Measurements from ENCODE around the gene YPEL3.
A peak's percentile ranks its signal among the peaks of the same experiment; 100 is the strongest.

YPEL3 gene

DNA sequence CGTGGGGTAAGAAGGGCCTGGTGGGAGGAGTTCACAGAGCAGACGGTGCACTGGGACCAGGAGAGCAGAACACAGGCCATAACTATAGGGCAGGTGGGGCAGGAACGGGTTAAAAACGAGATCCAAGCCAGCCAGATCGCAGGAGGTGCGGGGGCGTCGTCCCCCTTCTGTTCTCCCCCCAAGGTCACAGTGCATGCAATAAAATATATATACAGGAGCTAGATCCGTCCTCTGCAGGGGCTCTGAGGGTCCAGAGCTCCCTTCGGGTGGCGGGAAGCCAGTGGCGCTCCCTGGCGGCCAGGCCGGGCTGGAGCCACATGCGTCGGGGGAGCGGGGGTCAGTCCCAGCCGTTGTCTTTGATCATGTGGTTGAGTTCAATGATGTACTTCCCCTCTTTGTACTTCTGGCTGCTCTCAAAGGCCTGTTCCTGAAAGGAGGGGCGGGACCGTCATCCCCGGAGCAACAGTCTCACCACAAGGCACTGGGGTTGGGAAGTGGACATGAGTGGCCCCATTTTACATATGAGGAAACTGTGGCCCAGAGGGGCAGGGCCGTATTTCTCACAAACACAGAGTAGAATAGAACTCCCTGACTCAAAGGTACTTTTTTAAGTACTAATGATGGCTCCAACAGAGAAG, 3.5 kb downstream of the YPEL3 start:
- ATAC-seq (replicated peaks; ENCODE audit: extremely low read depth, poor library complexity, severe bottlenecking) (peak; percentile 31), DNase-seq (ENCODE audit: low spot score in 2 of 2) (peak; percentile 49 to 53)
- Mint-ChIP-seq H3K4me3 (peak overlapping the region; percentile 81), H3K4me1 (peaks cover 42% of the 10 kb centered on the region), H3K27ac (ENCODE audit: low read depth) (peak overlapping the region; percentile 87), H3K9me3 (peaks cover 1% of the 10 kb centered on the region), H3K36me3 (ENCODE audit: insufficient read depth) (peaks cover 25% of the 10 kb centered on the region), H3K27me3 (no peaks in the 10 kb centered on the region)

- Mint-ChIP-seq H3K36me3 (ENCODE audit: insufficient read depth) (peaks cover 24% of the 10 kb centered on the region), H3K4me3 (peak within 1 kb of the TSS; percentile 81), H3K9me3 (no peaks in the 10 kb centered on the region), H3K27me3 (no peaks in the 10 kb centered on the region), H3K27ac (ENCODE audit: low read depth) (peak within 1 kb of the TSS; percentile 87), H3K4me1 (peaks cover 39% of the 10 kb centered on the region)
- peak; percentile 89 for DNase-seq (ENCODE audit: low spot score in 2 of 2)
- peak; percentile 80 for ATAC-seq (replicated peaks; ENCODE audit: extremely low read depth, poor library complexity, severe bottlenecking)
Measured at GRCh38 chr16:30091474-30092372, 4.3 kb downstream of the YPEL3 start, which contains the start of gene TBX6. Gene TBX6, minus strand, starts transcription at chr16:30091924. Its CDS starts 731 bp downstream, at chr16:30091193.

GRCh38 chr16:30090610-30091331, 5.2 kb downstream of the YPEL3 start:
- Mint-ChIP-seq H3K4me1 (peaks cover 36% of the 10 kb centered on the region), H3K27me3 (no peaks in the 10 kb centered on the region), H3K27ac (ENCODE audit: low read depth) (peak overlapping the region; percentile 49), H3K36me3 (ENCODE audit: insufficient read depth) (peaks cover 22% of the 10 kb centered on the region), H3K9me3 (no peaks in the 10 kb centered on the region), H3K4me3 (no peak overlapping the region)
- ATAC-seq (replicated peaks; ENCODE audit: extremely low read depth, poor library complexity, severe bottlenecking): no peak
- no peak for DNase-seq (ENCODE audit: low spot score in 2 of 2)

- H3K36me3 Mint-ChIP-seq (ENCODE audit: insufficient read depth): peaks cover 25% of the 10 kb centered on the region
- H3K4me1 Mint-ChIP-seq: peaks cover 19% of the 10 kb centered on the region
- no peak for DNase-seq (ENCODE audit: low spot score in 2 of 2)
- H3K27ac Mint-ChIP-seq (ENCODE audit: low read depth): no peak overlapping the region
- no peak overlapping the region for H3K4me3 Mint-ChIP-seq
- H3K27me3 Mint-ChIP-seq: no peaks in the 10 kb centered on the region
- ATAC-seq (replicated peaks; ENCODE audit: extremely low read depth, poor library complexity, severe bottlenecking): no peak
- H3K9me3 Mint-ChIP-seq: no peaks in the 10 kb centered on the region
Measured at GRCh38 chr16:30088832-30089624, 7.0 kb downstream of the YPEL3 start.

DNA sequence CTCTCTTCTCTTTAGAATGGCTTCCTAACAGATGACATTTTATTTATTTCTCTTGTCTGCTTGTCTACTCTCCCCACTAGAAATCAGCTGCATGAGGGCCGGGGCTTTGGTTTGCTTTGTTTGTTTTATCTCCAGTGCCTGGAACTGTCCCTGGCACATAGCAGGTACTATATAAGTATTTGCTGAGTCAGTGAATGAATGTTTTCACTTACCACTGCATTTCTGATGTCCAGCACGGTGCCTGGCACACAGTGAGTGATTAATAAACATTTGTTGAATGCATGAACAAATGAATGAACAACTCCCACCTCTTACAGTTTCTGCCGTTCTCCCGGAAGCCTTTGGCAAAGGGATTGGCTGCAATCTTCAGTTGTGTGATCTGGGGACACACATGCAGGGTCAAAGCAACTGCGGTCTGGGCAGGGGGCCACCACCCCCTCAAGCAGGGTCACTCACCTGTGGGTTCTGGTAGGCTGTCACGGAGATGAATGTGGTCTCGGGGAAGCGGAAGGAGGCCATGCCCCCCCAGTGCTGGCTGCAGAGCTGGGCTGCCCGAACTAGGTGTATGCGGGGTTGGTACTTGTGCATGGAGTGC, 7.7 kb downstream of the YPEL3 start:
- no peak for DNase-seq (ENCODE audit: low spot score in 2 of 2)
- no peak overlapping the region for H3K4me3 Mint-ChIP-seq
- no peaks in the 10 kb centered on the region for H3K9me3 Mint-ChIP-seq
- H3K27ac Mint-ChIP-seq (ENCODE audit: low read depth): peak overlapping the region; percentile 69
- H3K4me1 Mint-ChIP-seq: peaks cover 16% of the 10 kb centered on the region
- ATAC-seq (replicated peaks; ENCODE audit: extremely low read depth, poor library complexity, severe bottlenecking): no peak
- H3K36me3 Mint-ChIP-seq (ENCODE audit: insufficient read depth): peaks cover 25% of the 10 kb centered on the region
- no peaks in the 10 kb centered on the region for H3K27me3 Mint-ChIP-seq

GRCh38 chr16:30087181-30087898, 8.7 kb downstream of the YPEL3 start:
- peaks cover 10% of the 10 kb centered on the region for H3K4me1 Mint-ChIP-seq
- H3K9me3 Mint-ChIP-seq: no peaks in the 10 kb centered on the region
- peak overlapping the region; percentile 69 for H3K27ac Mint-ChIP-seq (ENCODE audit: low read depth)
- no peak for DNase-seq (ENCODE audit: low spot score in 2 of 2)
- no peaks in the 10 kb centered on the region for H3K27me3 Mint-ChIP-seq
- no peak overlapping the region for H3K4me3 Mint-ChIP-seq
- peaks cover 23% of the 10 kb centered on the region for H3K36me3 Mint-ChIP-seq (ENCODE audit: insufficient read depth)
- no peak for ATAC-seq (replicated peaks; ENCODE audit: extremely low read depth, poor library complexity, severe bottlenecking)

DNA sequence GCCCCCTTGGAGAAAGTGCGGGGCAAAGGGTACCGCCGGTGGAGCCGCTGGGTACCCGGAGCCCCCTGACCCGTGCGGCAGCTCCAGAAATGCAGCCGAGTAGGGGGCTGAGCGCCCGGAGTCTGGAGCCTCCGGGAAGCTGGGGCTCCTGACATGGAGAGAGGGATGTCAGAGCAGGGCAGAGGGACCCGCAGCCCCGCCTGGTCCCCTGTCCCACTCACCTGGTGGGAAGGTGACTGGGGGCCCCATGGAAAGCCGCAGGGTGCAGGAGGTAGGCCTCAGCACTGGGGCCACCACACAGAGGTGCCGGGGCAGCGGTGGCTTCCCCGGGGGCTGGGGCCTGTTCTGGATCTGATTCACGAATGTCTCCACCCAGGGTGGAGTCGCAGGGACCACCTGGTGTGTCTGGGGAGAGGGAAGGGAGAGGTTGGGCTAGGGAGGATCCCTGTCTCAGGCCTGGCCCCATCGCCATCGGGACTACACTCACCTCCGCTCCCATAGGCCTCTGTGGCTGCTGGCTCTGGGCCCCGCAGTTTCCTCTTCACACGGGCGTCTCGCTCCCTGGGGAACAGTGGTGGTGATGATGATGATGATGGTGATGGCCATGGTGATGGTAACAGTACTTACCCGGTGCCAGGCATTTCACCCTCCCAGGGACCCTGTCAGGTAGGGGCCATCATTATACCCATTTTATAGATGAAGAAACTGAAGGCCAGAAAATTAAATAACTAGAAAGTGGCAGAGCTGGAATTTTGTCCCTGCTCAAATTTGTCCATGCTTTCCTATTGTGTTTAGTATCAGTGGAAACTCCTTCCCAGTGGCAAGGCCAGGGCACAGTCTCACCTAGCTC, 9.5 kb downstream of the YPEL3 start:
- H3K9me3 Mint-ChIP-seq: no peaks in the 10 kb centered on the region
- no peak overlapping the region for H3K27ac Mint-ChIP-seq (ENCODE audit: low read depth)
- H3K36me3 Mint-ChIP-seq (ENCODE audit: insufficient read depth): peaks cover 26% of the 10 kb centered on the region
- H3K4me3 Mint-ChIP-seq: no peak overlapping the region
- DNase-seq (ENCODE audit: low spot score in 2 of 2) (no peak), ATAC-seq (replicated peaks; ENCODE audit: extremely low read depth, poor library complexity, severe bottlenecking) (no peak)
- peaks cover 7% of the 10 kb centered on the region for H3K4me1 Mint-ChIP-seq
- no peaks in the 10 kb centered on the region for H3K27me3 Mint-ChIP-seq

DNA sequence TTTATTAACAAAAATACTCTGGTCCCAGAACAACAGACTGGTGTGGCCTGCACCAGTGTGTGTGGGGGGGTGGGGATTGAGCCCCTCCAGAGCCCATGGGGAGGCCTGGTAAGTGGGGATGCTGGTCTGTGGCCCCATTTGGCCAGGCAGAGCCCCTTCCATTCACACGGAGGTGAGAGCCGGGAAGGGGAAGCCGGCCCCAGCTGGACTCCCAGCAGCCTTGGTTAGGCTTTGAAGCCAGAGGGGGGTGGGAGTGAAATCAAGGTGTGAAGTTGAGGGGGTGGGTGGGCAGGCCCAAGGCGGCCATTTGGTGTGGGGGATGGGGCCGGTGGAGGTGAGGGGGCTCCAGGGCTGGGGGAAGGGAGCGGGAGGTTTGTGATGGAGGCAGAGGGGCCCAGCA, 10.2 kb downstream of the YPEL3 start:
- DNase-seq (ENCODE audit: low spot score in 2 of 2): no peak
- Mint-ChIP-seq H3K4me1 (peaks cover 6% of the 10 kb centered on the region), H3K27ac (ENCODE audit: low read depth) (no peak overlapping the region), H3K9me3 (no peaks in the 10 kb centered on the region), H3K27me3 (no peaks in the 10 kb centered on the region), H3K36me3 (ENCODE audit: insufficient read depth) (peaks cover 32% of the 10 kb centered on the region), H3K4me3 (no peak overlapping the region)
- ATAC-seq (replicated peaks; ENCODE audit: extremely low read depth, poor library complexity, severe bottlenecking): no peak

DNA sequence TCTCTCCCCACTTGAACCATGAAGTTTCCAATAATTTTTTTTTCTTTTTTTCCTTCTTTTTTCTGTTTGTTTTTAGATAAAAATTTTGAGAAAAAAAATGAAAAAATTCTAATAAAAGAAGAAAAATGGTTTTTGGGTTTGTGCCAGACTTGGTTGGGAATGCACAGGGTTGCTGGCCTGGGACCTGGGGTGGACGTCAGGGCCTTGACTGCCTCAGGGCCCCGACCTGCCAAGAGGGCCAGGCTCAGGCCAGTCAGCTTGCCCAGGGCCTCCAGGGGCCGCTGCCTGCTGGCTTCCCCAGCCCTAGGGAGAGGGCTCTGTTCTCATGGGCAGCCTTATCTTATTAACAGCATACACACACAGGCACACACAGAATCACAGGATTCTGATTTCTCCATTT, 10.8 kb downstream of the YPEL3 start:
- no peak overlapping the region for H3K27ac Mint-ChIP-seq (ENCODE audit: low read depth)
- no peak overlapping the region for H3K4me3 Mint-ChIP-seq
- DNase-seq (ENCODE audit: low spot score in 2 of 2) (no peak), ATAC-seq (replicated peaks; ENCODE audit: extremely low read depth, poor library complexity, severe bottlenecking) (no peak)
- H3K27me3 Mint-ChIP-seq: no peaks in the 10 kb centered on the region
- H3K4me1 Mint-ChIP-seq: peaks cover 6% of the 10 kb centered on the region
- no peaks in the 10 kb centered on the region for H3K9me3 Mint-ChIP-seq
- peaks cover 33% of the 10 kb centered on the region for H3K36me3 Mint-ChIP-seq (ENCODE audit: insufficient read depth)

DNA sequence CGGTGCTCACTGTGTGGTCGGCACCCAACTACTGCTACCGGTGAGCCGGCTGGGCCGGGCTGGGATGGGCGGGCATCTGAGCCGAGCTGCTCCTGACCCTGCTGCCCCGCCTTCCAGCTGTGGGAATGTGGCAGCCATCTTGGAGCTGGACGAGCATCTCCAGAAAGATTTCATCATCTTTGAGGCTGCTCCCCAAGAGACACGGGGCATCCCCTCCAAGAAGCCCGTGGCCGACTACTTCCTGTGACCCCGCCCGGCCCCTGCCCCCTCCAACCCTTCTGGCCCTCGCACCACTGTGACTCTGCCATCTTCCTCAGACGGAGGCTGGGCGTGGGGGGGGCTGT, 11.2 kb downstream of the YPEL3 start:
- Mint-ChIP-seq H3K4me3 (no peak overlapping the region), H3K27ac (ENCODE audit: low read depth) (no peak overlapping the region), H3K4me1 (peaks cover 6% of the 10 kb centered on the region), H3K9me3 (no peaks in the 10 kb centered on the region), H3K27me3 (no peaks in the 10 kb centered on the region), H3K36me3 (ENCODE audit: insufficient read depth) (peaks cover 36% of the 10 kb centered on the region)
- ATAC-seq (replicated peaks; ENCODE audit: extremely low read depth, poor library complexity, severe bottlenecking): no peak
- no peak for DNase-seq (ENCODE audit: low spot score in 2 of 2)
